ENCODE data around the gene ATP1A3.
"Not testable (repeated sequence)": the region's sequence is repeated elsewhere in the genome, so short reads cannot be mapped to it uniquely, and the experiment has no call there.

The ATP1A3 gene

GRCh38 chr19:41997121-41997850 is 3.3 kb upstream of the ATP1A3 start:
- DNase-seq: peak; percentile 76
- Histone ChIP-seq H3K4me3 (ENCODE audit: low read depth, low read length) (peak overlapping the region; percentile 57), H3K9me3 (ENCODE audit: severe bottlenecking) (no peaks in the 10 kb centered on the region), H3K27me3 (ENCODE audit: insufficient read depth, low read depth, severe bottlenecking) (no peaks in the 10 kb centered on the region), H3K27ac (peak overlapping the region; percentile 100), H3K36me3 (peaks cover 24% of the 10 kb centered on the region)
- no peak for TF ChIP-seq CTCF (IDR thresholded peaks at IDR 0.05; ENCODE audit: low read depth, low read length)

- peak overlapping the region; percentile 100 for H3K27ac ChIP-seq
- peak; percentile 80 for DNase-seq
- peak overlapping the region; percentile 57 for H3K4me3 ChIP-seq (ENCODE audit: low read depth, low read length)
- no peaks in the 10 kb centered on the region for H3K27me3 ChIP-seq (ENCODE audit: insufficient read depth, low read depth, severe bottlenecking)
- peaks cover 19% of the 10 kb centered on the region for H3K36me3 ChIP-seq
- H3K9me3 ChIP-seq (ENCODE audit: severe bottlenecking): no peaks in the 10 kb centered on the region
- no peak for TF ChIP-seq CTCF (IDR thresholded peaks at IDR 0.05; ENCODE audit: low read depth, low read length)
Observed at GRCh38 chr19:41995959-41996797, 2.1 kb upstream of the ATP1A3 start.

GRCh38 chr19:41994994-41995958 is 1.2 kb upstream of the ATP1A3 start:
- no peak for TF ChIP-seq CTCF (IDR thresholded peaks at IDR 0.05; ENCODE audit: low read depth, low read length)
- no peaks in the 10 kb centered on the region for H3K27me3 ChIP-seq (ENCODE audit: insufficient read depth, low read depth, severe bottlenecking)
- peaks cover 16% of the 10 kb centered on the region for H3K36me3 ChIP-seq
- H3K27ac ChIP-seq: peak overlapping the region; percentile 100
- no peak overlapping the region for H3K4me3 ChIP-seq (ENCODE audit: low read depth, low read length)
- no peaks in the 10 kb centered on the region for H3K9me3 ChIP-seq (ENCODE audit: severe bottlenecking)
- no peak for DNase-seq

- Histone ChIP-seq H3K27ac (peak overlapping the region; percentile 85), H3K9me3 (ENCODE audit: severe bottlenecking) (no peaks in the 10 kb centered on the region), H3K4me3 (ENCODE audit: low read depth, low read length) (peak overlapping the region; percentile 67), H3K27me3 (ENCODE audit: insufficient read depth, low read depth, severe bottlenecking) (no peaks in the 10 kb centered on the region), H3K36me3 (peaks cover 22% of the 10 kb centered on the region)
- peak; percentile 48 for DNase-seq
- TF ChIP-seq CTCF (IDR thresholded peaks at IDR 0.05; ENCODE audit: low read depth, low read length): no peak
Observed at GRCh38 chr19:41994521-41994971, 516 bp upstream of the ATP1A3 start.

GRCh38 chr19:41991925-41992569 is 2.0 kb downstream of the ATP1A3 start:
- H3K27me3 ChIP-seq (ENCODE audit: insufficient read depth, low read depth, severe bottlenecking); H3K9me3 ChIP-seq (ENCODE audit: severe bottlenecking): not testable (repeated sequence)
- Histone ChIP-seq H3K36me3 (peaks cover 47% of the 10 kb centered on the region), H3K27ac (peak overlapping the region; percentile 94), H3K4me3 (ENCODE audit: low read depth, low read length) (peak overlapping the region; percentile 67)
- peak; percentile 82 for DNase-seq
